ENCODE data around the gene CELF4.

The CELF4 gene

GRCh38 chr18:37452682-37453385 lies 112.8 kb downstream of the CELF4 start:
- no peak for DNase-seq (ENCODE audit: low read depth in 1 of 2, low spot score in 1 of 2)
- Histone ChIP-seq H3K27ac (replicated peaks) (no peak overlapping the region), H3K27me3 (ENCODE audit: insufficient read depth, poor library complexity, severe bottlenecking) (no peaks in the 10 kb centered on the region), H3K4me3 (replicated peaks; ENCODE audit: insufficient read depth, low read length) (no peak overlapping the region)
- TF ChIP-seq REST (IDR thresholded peaks at IDR 0.05; ENCODE audit: insufficient replicate concordance, low read depth): no peak
- no peak for TF ChIP-seq SPI1 (IDR thresholded peaks at IDR 0.05; ENCODE audit: borderline replicate concordance, low read depth)
- TF ChIP-seq POLR2AphosphoS5 (IDR thresholded peaks at IDR 0.05; ENCODE audit: low read depth): no peak
- no peak for TF ChIP-seq GABPA (IDR thresholded peaks at IDR 0.05; ENCODE audit: low read depth)
- TF ChIP-seq CTCF (IDR thresholded peaks at IDR 0.05; ENCODE audit: insufficient read depth, low read length): no peak

GRCh38 chr18:37452015-37452414 lies 113.6 kb downstream of the CELF4 start:
- TF ChIP-seq CTCF (IDR thresholded peaks at IDR 0.05; ENCODE audit: insufficient read depth, low read length) (no peak), GABPA (IDR thresholded peaks at IDR 0.05; ENCODE audit: low read depth) (no peak), POLR2AphosphoS5 (IDR thresholded peaks at IDR 0.05; ENCODE audit: low read depth) (no peak), SPI1 (IDR thresholded peaks at IDR 0.05; ENCODE audit: borderline replicate concordance, low read depth) (no peak), REST (IDR thresholded peaks at IDR 0.05; ENCODE audit: insufficient replicate concordance, low read depth) (no peak)
- DNase-seq (ENCODE audit: low read depth in 1 of 2, low spot score in 1 of 2): no peak
- Histone ChIP-seq H3K27ac (replicated peaks) (no peak overlapping the region), H3K4me3 (replicated peaks; ENCODE audit: insufficient read depth, low read length) (no peak overlapping the region), H3K27me3 (ENCODE audit: insufficient read depth, poor library complexity, severe bottlenecking) (no peaks in the 10 kb centered on the region)

- no peaks in the 10 kb centered on the region for H3K27me3 ChIP-seq (ENCODE audit: insufficient read depth, poor library complexity, severe bottlenecking)
- no peak overlapping the region for H3K4me3 ChIP-seq (replicated peaks; ENCODE audit: insufficient read depth, low read length)
- H3K27ac ChIP-seq (replicated peaks): no peak overlapping the region
- TF ChIP-seq SPI1 (IDR thresholded peaks at IDR 0.05; ENCODE audit: borderline replicate concordance, low read depth): no peak
- no peak for DNase-seq (ENCODE audit: low read depth in 1 of 2, low spot score in 1 of 2)
These were observed 114.3 kb downstream of the CELF4 start for GRCh38 chr18:37451239-37451825.

- H3K27me3 ChIP-seq (ENCODE audit: insufficient read depth, poor library complexity, severe bottlenecking): no peaks in the 10 kb centered on the region
- no peak overlapping the region for H3K27ac ChIP-seq (replicated peaks)
- DNase-seq (ENCODE audit: low read depth in 1 of 2, low spot score in 1 of 2): no peak
- TF ChIP-seq REST (IDR thresholded peaks at IDR 0.05; ENCODE audit: insufficient replicate concordance, low read depth) (no peak), POLR2AphosphoS5 (IDR thresholded peaks at IDR 0.05; ENCODE audit: low read depth) (no peak), GABPA (IDR thresholded peaks at IDR 0.05; ENCODE audit: low read depth) (no peak), CTCF (IDR thresholded peaks at IDR 0.05; ENCODE audit: insufficient read depth, low read length) (no peak), SPI1 (IDR thresholded peaks at IDR 0.05; ENCODE audit: borderline replicate concordance, low read depth) (no peak)
- H3K4me3 ChIP-seq (replicated peaks; ENCODE audit: insufficient read depth, low read length): no peak overlapping the region
These were observed 115.0 kb downstream of the CELF4 start for GRCh38 chr18:37450434-37451132.
